A549 treated with CORT108297 at 1 μM for 4 hours (cell line): ENCODE measurements around the gene PTPN9. TPM values are rescaled to one million over a fixed set of nuclear protein-coding genes. Genes with fewer than 3 reads are reported as not detected.

Experiments
- total RNA-seq: library from RNA; stranded (reverse); fragments of 200-300 nt; extraction: Qiagen RNA extraction; gene quantifications from 5 replicates; pipeline ENCODE4 v1.2.3, GENCODE V29; 2022

The PTPN9 gene
- 34.6 to 48.4 TPM (median 44.2 TPM) in 5 replicates for total RNA-seq

DNA sequence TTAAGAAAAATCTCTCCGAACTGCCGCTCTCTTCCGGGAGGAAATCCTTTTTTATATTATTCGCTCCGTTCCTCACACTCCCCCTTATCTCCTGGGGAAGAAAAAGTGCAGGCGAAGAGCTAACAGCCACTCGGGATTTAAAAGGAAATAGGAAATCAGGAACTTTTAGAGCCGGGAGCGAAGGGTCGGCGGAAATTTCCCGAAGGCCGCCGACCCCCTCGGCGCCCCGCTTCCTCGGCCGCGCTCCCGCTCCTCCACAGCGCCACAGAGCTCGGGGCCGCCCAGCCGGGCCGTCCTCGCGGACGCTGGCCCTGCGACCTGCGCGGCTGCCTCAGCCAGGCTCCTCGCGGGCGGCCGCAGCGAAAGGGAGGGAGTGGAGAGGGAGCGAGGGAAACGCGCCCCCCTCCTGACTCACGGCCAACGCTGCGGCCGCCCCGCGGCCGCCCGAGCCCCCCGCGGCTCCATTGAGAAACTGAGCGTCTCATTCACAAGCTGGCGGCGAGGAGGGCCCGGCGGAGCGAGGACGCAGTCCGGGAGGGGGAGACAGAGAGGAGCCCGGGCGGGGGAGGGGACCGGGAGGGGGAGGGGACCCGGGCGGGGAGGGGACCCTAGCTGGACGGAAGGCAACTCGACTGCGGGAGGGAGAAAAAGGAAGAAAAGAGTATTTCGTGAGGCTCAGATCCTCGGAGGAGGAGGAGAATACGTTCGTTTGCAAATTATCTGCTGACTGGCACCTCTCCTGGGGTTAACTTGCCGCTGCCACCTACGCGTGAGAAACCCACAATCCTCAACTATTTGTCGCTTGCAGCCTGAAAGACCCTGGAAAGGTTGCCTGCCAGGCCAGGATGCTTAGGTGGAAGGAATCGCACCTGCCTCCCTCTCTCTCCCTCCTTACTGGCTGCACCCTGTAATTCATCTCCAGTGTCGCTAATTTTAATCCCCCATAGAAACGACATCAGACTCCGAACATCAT, at the start of gene PTPN9:
Gene PTPN9 (minus strand): TSS at position 368 of the 973 bp plus-strand sequence. CDS start 539 bp downstream, outside the sequence.

DNA sequence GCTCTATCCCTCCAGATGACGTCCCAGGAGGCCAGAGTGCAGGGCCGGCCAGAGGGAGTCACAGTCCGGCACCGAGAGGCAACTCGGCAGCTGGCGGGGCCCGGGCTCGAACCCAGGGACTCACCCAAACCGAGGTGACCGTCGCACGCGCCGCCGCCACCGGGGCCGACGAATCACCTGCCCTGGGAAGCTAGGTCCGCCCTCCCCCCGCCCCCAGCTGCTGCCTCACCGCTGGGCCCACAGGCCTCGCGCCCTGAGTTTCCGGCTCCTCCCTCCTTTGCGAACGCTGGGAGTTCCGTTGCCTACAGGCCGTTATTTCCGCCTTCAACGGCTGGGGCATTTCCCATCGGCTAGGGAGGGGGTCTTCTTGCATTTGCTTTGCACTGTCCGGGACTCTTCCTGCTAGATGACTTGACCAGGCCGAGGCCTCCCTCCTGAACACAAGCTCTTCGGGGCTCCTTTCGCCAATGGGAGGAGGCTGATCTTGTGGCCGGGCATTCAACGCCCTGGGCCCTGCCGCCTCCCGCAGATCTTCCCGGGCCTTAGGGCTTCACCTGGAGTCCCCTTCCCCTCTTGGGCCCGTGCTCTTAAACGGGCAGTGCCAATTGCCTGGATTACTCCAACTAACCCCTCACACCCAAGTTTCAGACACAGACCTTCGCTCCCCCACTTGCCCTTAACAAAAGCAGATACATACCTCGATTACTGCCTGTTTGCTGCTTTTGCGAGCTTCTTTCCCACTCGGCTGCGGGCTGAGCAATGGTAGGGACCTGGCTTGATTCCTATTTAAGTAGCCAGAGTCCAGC, 46.6 kb upstream of the PTPN9 start, which contains the start of gene SNUPN:
Gene SNUPN (minus strand): TSS at position 184 of the 806 bp plus-strand sequence. CDS start 4,674 bp downstream, outside the sequence.

DNA sequence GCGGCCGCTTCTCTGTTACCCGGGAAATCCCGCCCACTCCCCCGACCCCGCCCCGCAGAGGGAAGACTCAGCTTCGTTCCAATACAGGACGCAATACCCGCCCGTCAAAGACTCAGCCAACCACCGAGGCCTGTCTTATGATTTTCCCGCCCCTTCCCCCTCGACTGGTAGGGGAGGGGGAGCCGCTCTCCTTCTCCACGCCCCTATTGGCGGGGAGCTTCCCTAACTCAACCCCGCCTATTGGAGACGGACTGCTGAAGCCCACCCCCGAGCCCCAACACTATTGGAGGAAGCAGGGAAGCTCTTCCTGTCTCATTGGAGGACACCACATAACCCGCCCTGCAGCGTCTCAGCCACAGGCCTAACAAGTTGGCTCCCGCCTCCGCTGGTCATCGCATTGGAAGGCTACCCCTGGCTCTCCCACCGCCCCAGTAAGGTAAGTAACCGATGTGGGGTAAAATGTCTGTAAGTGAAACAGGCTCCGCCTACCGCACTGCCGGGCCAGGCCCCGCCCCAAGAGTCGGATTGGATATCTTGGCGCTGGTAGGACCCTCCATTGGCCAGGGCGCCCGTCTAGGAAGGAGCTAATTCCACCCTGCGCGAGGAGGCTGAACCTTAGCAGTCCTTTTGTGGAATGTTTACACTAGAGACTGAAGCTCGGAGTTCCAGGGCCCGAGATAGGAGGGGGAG, 127.3 kb downstream of the PTPN9 start, which contains the start of gene SIN3A:
Gene SIN3A (minus strand): TSS at position 17 of the 690 bp plus-strand sequence. CDS start 21,315 bp downstream, outside the sequence.

Other genes starting within 250 kb of the PTPN9 start
- 187 to 207 TPM (median 198 TPM) in 5 replicates for gene COMMD4, start 243.3 kb downstream of the PTPN9 start, total RNA-seq
- gene NEIL1, start 232.3 kb downstream of the PTPN9 start, total RNA-seq, result 1.7 to 4.4 TPM (median 3.6 TPM) in 5 replicates
- gene MAN2C1, start 210.7 kb downstream of the PTPN9 start, total RNA-seq, result 55.4 to 101 TPM (median 86.6 TPM) in 5 replicates
- 24.1 to 35.5 TPM (median 31.9 TPM) in 5 replicates for gene SIN3A, start 127.6 kb downstream of the PTPN9 start, total RNA-seq
- 30.9 to 37.7 TPM (median 32.6 TPM) in 5 replicates for gene SNUPN, start 46.4 kb upstream of the PTPN9 start, total RNA-seq
- gene IMP3, start 60.9 kb upstream of the PTPN9 start, total RNA-seq, result 89.4 to 131 TPM (median 126 TPM) in 5 replicates
- gene SNX33, start 68.6 kb upstream of the PTPN9 start, total RNA-seq, result 12.0 to 17.1 TPM (median 15.7 TPM) in 5 replicates
- gene CSPG4, start 133.5 kb upstream of the PTPN9 start, total RNA-seq, result 0.06 to 0.12 TPM (median 0.10 TPM) in 5 replicates